Measurements from ENCODE around the gene CSMD2.
A peak's percentile ranks its signal among the peaks of the same experiment; 100 is the strongest.
"Not testable (repeated sequence)": the region's sequence is repeated elsewhere in the genome, so short reads cannot be mapped to it uniquely, and the experiment has no call there.

CSMD2 gene

DNA sequence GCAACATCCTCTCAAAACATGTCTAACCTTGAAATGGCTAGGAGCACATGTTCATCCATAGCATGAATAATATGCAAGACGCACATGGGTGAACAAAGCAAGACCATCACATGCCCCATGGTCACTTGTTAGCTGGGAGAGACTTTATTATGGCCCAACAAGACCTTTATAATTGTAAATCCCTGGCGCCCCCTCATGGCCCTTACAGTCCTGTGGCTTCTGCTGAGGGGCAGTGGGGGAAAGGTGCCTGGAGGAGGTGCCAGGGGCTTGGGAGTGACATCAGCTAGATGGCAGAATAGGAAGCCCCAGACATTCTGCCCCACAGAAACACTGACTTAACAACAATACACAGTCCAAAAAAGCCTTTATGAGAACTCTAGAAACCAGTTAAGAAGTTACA is 51.7 kb downstream of the CSMD2 start:
- no peak overlapping the region for H3K4me3 ChIP-seq (ENCODE audit: low read depth, low read length)
- TF ChIP-seq, protein P1, sequence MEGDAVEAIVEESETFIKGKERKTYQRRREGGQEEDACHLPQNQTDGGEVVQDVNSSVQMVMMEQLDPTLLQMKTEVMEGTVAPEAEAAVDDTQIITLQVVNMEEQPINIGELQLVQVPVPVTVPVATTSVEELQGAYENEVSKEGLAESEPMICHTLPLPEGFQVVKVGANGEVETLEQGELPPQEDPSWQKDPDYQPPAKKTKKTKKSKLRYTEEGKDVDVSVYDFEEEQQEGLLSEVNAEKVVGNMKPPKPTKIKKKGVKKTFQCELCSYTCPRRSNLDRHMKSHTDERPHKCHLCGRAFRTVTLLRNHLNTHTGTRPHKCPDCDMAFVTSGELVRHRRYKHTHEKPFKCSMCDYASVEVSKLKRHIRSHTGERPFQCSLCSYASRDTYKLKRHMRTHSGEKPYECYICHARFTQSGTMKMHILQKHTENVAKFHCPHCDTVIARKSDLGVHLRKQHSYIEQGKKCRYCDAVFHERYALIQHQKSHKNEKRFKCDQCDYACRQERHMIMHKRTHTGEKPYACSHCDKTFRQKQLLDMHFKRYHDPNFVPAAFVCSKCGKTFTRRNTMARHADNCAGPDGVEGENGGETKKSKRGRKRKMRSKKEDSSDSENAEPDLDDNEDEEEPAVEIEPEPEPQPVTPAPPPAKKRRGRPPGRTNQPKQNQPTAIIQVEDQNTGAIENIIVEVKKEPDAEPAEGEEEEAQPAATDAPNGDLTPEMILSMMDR (IDR thresholded peaks at IDR 0.05; ENCODE audit: control insufficient read depth, extremely low read depth, insufficient read depth): peak; percentile 36
- DNase-seq (ENCODE audit: low read depth): no peak

DNA sequence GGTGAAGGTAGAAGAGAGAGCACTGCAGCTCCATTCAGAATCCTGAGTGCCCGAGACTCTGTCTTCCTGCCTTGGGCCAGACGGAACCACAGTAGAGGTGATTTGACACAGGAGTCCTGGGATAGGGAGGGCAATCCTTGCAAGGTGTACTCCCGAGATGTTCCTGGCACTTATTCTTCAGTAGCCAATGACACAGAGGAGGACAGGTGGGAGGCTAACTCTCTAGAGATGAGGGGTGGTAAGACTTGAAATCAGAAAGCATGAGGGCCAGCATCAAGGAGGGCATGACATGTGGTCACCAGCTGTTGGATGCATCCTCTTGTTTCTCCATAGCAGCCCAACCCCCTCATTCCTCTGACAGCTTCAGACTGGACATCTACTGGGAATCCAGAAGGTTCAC is 56.3 kb downstream of the CSMD2 start:
- no peak overlapping the region for H3K4me3 ChIP-seq (ENCODE audit: low read depth, low read length)
- TF ChIP-seq, protein P1 (IDR thresholded peaks at IDR 0.05; ENCODE audit: control insufficient read depth, extremely low read depth, insufficient read depth): no peak
- DNase-seq (ENCODE audit: low read depth): no peak

DNA sequence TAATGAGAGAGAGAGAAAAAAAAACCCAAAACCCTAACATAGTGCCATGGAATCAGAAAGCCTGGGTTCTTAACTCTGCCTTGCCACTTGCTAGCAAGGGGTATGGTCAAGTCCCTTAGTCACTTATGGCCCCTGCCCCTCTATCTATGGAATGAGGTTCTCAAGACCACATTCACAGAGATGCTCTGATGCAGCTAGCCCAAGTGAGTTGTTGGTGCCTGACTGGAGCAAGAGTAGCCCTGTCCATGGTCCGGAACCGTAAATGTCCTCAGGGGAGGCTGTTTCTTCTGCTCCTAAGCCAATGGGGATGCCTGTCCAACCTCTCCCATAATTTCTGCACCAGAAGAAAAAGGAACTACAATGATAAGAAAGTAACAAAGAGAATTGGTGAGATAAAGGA is 56.8 kb downstream of the CSMD2 start:
- TF ChIP-seq, protein P1 (IDR thresholded peaks at IDR 0.05; ENCODE audit: control insufficient read depth, extremely low read depth, insufficient read depth): no peak
- DNase-seq (ENCODE audit: low read depth): no peak
- H3K4me3 ChIP-seq (ENCODE audit: low read depth, low read length): no peak overlapping the region

DNA sequence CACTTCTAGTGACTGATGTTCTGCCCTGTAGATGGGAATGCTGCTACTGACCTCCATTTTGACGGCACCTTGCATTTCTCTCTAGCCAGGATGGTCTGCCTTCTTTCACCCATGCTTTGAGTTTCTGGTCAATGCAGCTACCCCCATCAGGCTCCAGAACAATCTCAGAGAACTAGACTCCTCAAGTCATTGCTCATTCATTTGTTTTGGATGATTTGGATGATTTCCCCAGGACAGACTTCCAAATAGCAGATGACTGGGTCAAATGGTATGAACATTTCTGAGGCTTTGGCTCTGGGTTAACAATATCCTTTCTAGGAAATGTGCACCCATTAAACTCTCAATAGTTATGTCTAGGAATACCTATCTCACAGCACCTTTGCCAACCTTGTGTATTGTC is 63.9 kb downstream of the CSMD2 start:
- TF ChIP-seq, protein P1 (IDR thresholded peaks at IDR 0.05; ENCODE audit: control insufficient read depth, extremely low read depth, insufficient read depth): no peak
- H3K4me3 ChIP-seq (ENCODE audit: low read depth, low read length): no peak overlapping the region
- no peak for DNase-seq (ENCODE audit: low read depth)

DNA sequence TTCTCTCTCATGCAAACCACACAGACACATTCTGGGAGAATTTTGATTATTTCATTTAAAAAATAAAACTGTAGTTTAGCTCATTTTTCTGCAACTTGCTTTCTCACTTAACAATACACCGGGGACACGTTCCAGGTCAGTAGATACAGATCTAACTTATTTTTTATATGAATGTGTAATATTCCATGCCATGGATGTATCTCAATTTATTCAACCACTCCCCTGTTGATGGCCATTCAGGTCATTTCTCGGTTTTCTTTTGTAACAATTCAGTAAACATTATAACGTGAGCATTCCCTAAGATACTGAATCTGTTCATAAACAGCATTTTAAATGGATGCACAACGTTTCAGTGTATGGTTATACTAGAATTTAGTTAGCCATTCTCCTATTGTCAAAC is 64.7 kb downstream of the CSMD2 start:
- no peak overlapping the region for H3K4me3 ChIP-seq (ENCODE audit: low read depth, low read length)
- no peak for DNase-seq (ENCODE audit: low read depth)
- TF ChIP-seq, protein P1 (IDR thresholded peaks at IDR 0.05; ENCODE audit: control insufficient read depth, extremely low read depth, insufficient read depth): no peak

DNA sequence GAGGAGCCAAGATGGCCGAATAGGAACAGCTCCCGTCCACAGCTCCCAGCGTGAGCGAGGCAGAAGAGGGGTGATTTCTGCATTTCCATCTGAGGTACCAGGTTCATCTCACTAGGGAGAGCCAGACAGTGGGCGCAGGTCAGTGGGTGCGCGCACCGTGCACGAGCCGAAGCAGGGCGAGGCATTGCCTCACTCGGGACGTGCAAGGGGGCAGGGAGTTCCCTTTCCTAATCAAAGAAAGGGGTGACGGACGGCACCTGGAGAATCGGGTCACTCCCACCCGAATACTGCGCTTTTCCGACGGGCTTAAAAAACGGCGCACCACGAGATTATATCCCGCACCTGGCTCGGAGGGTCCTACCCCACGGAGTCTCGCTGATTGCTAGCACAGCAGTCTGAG is 72.6 kb downstream of the CSMD2 start:
- not testable (repeated sequence) for H3K4me3 ChIP-seq (ENCODE audit: low read depth, low read length)

DNA sequence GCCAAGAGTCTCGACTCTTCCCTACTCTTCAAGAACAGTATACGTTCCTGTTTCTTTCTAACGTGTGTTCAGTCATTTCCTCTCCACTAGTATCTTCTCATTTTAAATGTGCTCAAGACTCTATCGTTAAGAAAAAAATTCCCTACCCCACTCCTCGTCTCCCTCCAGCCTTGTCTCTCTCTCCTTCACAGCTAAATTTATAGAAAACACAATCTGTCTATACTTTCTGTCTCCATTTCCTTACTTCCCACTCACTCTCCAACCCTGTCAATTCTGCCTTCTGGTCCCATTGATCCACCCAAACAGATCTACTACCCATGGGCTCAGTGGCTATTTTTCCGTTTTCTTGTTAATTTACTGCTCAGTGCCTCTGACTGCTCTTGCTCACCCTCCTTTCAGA is 75.3 kb downstream of the CSMD2 start:
- no peak for DNase-seq (ENCODE audit: low read depth)
- no peak overlapping the region for H3K4me3 ChIP-seq (ENCODE audit: low read depth, low read length)
- TF ChIP-seq, protein P1 (IDR thresholded peaks at IDR 0.05; ENCODE audit: control insufficient read depth, extremely low read depth, insufficient read depth): no peak

More for the DNA sequence above, 72.6 kb downstream of the CSMD2 start:
- not testable (repeated sequence) for DNase-seq (ENCODE audit: low read depth)

Data from LNCaP clone FGC (cell line).